ENCODE results near the gene TBC1D17. TPM values are rescaled to one million over a fixed set of nuclear protein-coding genes. Genes with fewer than 3 reads are reported as not detected.
A peak's percentile ranks its signal among the peaks of the same experiment; 100 is the strongest.

TBC1D17 gene
- total and polyA plus RNA-seq, 2 of the 13 experiments (the other 11 are each of a cell fraction or from before 2014, with no cell fraction given) = 9.7 to 16.9 TPM

DNA sequence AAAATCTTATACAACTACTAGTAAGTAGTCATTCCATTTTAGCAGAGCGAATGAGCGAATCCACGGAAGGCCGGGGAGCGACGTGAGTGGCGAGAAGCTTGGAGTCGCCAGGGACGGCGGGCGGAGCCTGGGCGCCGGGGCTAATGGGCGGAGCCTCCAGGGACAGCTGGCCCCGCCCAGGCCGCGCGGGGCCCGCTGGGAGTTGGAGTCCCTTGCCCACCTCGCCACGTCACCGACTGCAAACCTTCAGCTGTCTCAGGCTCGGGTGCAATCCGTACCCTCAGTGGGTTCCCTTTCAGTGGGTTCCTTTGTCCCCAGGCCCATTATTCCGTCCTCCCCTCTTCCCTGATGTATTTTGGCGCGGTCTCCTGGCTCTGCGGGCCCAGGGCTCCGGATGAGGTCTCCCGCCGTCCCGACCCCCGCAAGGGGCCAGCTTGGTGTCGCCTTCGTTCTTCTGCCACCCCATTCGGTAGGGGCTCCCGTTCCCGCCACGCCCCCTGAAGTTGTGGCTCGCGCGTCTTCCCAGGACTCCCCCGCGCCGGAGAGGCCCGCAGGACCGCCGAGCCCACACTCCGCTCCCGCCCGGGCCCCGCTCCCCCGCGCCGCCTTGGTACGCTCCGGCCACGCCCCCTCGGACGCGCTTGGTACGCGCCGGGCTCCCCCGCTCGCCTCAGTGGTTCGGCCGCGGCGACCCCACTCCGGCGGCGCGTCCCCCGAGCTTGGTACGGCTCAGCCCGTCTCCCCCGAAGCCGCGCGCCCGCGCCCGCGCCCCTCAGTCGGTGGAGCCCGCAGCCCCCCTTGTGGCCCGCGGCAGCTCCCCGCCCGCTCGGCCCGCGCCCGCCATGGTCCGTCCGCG lies 26.8 kb upstream of the TBC1D17 start, which contains the start of gene PTOV1 (continued):
- TF ChIP-seq MAFK (conservative IDR thresholded peaks at IDR 0.05 in 1 of 2, IDR thresholded peaks at IDR 0.05 in 1 of 2; ENCODE audit: low read length in 2 of 2) (no peak), RFX1 (IDR thresholded peaks at IDR 0.05) (no peak), KLF6 (CRISPR knock-in tag; IDR thresholded peaks at IDR 0.05) (no peak), FOSL1 (CRISPR knock-in tag; IDR thresholded peaks at IDR 0.05; ENCODE audit: borderline replicate concordance) (no peak), SUZ12 (IDR thresholded peaks at IDR 0.05; ENCODE audit: low read depth, low read length) (peak; percentile 68), SNAPC2 (CRISPR knock-in tag; IDR thresholded peaks at IDR 0.05) (no peak), ZSCAN22 (CRISPR knock-in tag; IDR thresholded peaks at IDR 0.05) (no peak), SOX5 (CRISPR knock-in tag; IDR thresholded peaks at IDR 0.05; ENCODE audit: borderline replicate concordance) (0 out of 2 replicates have a peak, but pooled peaks have one; percentile 7), ZNF652 (CRISPR knock-in tag; IDR thresholded peaks at IDR 0.05; ENCODE audit: borderline replicate concordance, low read depth) (no peak), ZNF484 (CRISPR knock-in tag; IDR thresholded peaks at IDR 0.05; ENCODE audit: borderline replicate concordance, low read depth) (no peak), ARHGAP35 (CRISPR knock-in tag; IDR thresholded peaks at IDR 0.05; ENCODE audit: borderline replicate concordance) (no peak), SP4 (CRISPR knock-in tag; IDR thresholded peaks at IDR 0.05) (peak; percentile 90), AHR (CRISPR knock-in tag; IDR thresholded peaks at IDR 0.05) (no peak), IKZF4 (CRISPR knock-in tag; IDR thresholded peaks at IDR 0.05; ENCODE audit: borderline replicate concordance, low read depth, not compliant biosample characterization) (no peak), ZNF678 (CRISPR knock-in tag; IDR thresholded peaks at IDR 0.05) (no peak), ZMYM2 (CRISPR knock-in tag; IDR thresholded peaks at IDR 0.05) (no peak), SATB2 (CRISPR knock-in tag; IDR thresholded peaks at IDR 0.05) (no peak), ZNF17 (CRISPR knock-in tag; IDR thresholded peaks at IDR 0.05) (no peak), JUN (CRISPR knock-in tag; IDR thresholded peaks at IDR 0.05) (no peak), ZNF777 (CRISPR knock-in tag; IDR thresholded peaks at IDR 0.05) (no peak; the same call in none of the 2 replicates), ZNF749 (CRISPR knock-in tag; IDR thresholded peaks at IDR 0.05; ENCODE audit: borderline replicate concordance) (0 out of 2 replicates have a peak, but pooled peaks have one; percentile 61)
- TF ChIP-seq, protein P1, sequence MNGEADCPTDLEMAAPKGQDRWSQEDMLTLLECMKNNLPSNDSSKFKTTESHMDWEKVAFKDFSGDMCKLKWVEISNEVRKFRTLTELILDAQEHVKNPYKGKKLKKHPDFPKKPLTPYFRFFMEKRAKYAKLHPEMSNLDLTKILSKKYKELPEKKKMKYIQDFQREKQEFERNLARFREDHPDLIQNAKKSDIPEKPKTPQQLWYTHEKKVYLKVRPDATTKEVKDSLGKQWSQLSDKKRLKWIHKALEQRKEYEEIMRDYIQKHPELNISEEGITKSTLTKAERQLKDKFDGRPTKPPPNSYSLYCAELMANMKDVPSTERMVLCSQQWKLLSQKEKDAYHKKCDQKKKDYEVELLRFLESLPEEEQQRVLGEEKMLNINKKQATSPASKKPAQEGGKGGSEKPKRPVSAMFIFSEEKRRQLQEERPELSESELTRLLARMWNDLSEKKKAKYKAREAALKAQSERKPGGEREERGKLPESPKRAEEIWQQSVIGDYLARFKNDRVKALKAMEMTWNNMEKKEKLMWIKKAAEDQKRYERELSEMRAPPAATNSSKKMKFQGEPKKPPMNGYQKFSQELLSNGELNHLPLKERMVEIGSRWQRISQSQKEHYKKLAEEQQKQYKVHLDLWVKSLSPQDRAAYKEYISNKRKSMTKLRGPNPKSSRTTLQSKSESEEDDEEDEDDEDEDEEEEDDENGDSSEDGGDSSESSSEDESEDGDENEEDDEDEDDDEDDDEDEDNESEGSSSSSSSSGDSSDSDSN (CRISPR knock-in tag; IDR thresholded peaks at IDR 0.05) = no peak; the same call in none of the 2 replicates
- TF ChIP-seq, protein P2, sequence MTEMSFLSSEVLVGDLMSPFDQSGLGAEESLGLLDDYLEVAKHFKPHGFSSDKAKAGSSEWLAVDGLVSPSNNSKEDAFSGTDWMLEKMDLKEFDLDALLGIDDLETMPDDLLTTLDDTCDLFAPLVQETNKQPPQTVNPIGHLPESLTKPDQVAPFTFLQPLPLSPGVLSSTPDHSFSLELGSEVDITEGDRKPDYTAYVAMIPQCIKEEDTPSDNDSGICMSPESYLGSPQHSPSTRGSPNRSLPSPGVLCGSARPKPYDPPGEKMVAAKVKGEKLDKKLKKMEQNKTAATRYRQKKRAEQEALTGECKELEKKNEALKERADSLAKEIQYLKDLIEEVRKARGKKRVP (CRISPR knock-in tag; IDR thresholded peaks at IDR 0.05) = no peak
- TF ChIP-seq, protein P3, sequence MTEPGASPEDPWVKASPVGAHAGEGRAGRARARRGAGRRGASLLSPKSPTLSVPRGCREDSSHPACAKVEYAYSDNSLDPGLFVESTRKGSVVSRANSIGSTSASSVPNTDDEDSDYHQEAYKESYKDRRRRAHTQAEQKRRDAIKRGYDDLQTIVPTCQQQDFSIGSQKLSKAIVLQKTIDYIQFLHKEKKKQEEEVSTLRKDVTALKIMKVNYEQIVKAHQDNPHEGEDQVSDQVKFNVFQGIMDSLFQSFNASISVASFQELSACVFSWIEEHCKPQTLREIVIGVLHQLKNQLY (CRISPR knock-in tag; IDR thresholded peaks at IDR 0.05) = no peak
- TF ChIP-seq, protein P4, sequence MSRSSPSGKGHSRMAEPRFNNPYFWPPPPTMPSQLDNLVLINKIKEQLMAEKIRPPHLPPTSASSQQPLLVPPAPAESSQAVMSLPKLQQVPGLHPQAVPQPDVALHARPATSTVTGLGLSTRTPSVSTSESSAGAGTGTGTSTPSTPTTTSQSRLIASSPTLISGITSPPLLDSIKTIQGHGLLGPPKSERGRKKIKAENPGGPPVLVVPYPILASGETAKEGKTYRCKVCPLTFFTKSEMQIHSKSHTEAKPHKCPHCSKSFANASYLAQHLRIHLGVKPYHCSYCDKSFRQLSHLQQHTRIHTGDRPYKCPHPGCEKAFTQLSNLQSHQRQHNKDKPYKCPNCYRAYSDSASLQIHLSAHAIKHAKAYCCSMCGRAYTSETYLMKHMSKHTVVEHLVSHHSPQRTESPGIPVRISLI (CRISPR knock-in tag; IDR thresholded peaks at IDR 0.05; ENCODE audit: borderline replicate concordance) = no peak
- TF ChIP-seq, protein P5, sequence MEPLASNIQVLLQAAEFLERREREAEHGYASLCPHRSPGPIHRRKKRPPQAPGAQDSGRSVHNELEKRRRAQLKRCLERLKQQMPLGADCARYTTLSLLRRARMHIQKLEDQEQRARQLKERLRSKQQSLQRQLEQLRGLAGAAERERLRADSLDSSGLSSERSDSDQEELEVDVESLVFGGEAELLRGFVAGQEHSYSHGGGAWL (CRISPR knock-in tag; IDR thresholded peaks at IDR 0.05) = peak; percentile 62; the same call in 1 of the 2 replicates
